SJCRH30 (cell line): ENCODE data around the gene TM4SF20. TPM values are rescaled to one million over a fixed set of nuclear protein-coding genes. Genes with fewer than 3 reads are reported as not detected.
"Not testable (repeated sequence)": the region's sequence is repeated elsewhere in the genome, so short reads cannot be mapped to it uniquely, and the experiment has no call there.

ENCODE experiments used
- DNase-seq, 2 experiments: peaks; one replicate each; pipeline ENCODE4 v3.0.0-alpha.2; 2015 to 2020
- H3K27ac ChIP-seq: fragments of 250-450 bp; sonication (Bioruptor Pico); 2 replicates; pipeline ENCODE4 v1.5.1; 2020; ENCODE audit warnings: mild to moderate bottlenecking, moderate library complexity
- H3K27me3 ChIP-seq: fragments of 250-450 bp; sonication (Bioruptor Pico); 2 replicates; pipeline ENCODE4 v1.5.1; 2020; ENCODE audit warnings: mild to moderate bottlenecking, moderate library complexity
- H3K36me3 ChIP-seq: fragments of 250-450 bp; sonication (Bioruptor Pico); 2 replicates; pipeline ENCODE4 v1.5.1; 2020; ENCODE audit warnings: mild to moderate bottlenecking, moderate library complexity
- H3K4me1 ChIP-seq: fragments of 250-450 bp; sonication (Bioruptor Pico); 2 replicates; pipeline ENCODE4 v1.5.1; 2020; ENCODE audit warnings: mild to moderate bottlenecking, moderate library complexity
- H3K4me3 ChIP-seq: fragments of 250-450 bp; sonication (Bioruptor Pico); 2 replicates; pipeline ENCODE4 v1.5.1; 2020; ENCODE audit warnings: mild to moderate bottlenecking, moderate library complexity
- H3K9me3 ChIP-seq: fragments of 250-450 bp; sonication (Bioruptor Pico); replicated peaks from 2 replicates; pipeline ENCODE4 v1.5.1; 2020; ENCODE audit warnings: mild to moderate bottlenecking, moderate library complexity
- total RNA-seq: library from RNA; depleted of rRNA; stranded (reverse); fragments of >200 nt; shearing (Covaris generic); gene quantifications from 2 replicates; pipeline ENCODE4 v1.2.3, GENCODE V29; 2014

The TM4SF20 gene
- total RNA-seq, 1 experiment from 2014 or later: not detected

DNA sequence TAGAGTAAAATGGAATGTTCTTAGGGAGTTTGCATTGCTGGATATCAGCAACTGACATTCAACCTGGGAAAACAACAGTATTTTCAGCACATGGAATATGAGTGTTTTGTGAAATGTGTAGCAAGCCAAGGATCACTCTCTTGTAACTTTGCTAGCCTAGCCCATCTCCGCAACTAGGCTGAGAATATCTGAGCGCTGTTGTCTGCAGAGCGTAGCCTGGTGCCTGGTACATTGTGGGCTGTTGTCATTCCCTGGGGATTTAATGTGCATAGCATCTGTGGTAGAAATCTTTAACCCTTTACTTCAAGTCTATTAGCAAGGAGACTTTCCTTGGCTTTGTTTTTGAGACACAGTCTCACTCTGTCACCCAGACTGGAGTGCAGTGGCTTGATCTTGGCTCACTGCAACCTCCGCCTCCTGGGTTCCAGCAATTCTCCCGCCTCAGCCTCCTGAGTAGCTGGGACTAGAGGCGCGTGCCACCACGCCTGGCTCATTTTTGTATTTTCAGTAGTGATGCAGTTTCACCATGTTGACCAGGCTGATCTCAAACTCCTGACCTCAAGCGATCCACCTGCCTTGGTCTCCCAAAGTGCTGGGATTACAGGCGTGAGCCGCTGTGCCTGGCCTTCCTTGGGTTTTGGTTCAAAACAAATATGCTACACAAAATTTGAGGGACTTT lies 14.4 kb downstream of the TM4SF20 start:
- not testable (repeated sequence) for H3K27ac ChIP-seq, H3K27me3 ChIP-seq, H3K4me3 ChIP-seq

DNA sequence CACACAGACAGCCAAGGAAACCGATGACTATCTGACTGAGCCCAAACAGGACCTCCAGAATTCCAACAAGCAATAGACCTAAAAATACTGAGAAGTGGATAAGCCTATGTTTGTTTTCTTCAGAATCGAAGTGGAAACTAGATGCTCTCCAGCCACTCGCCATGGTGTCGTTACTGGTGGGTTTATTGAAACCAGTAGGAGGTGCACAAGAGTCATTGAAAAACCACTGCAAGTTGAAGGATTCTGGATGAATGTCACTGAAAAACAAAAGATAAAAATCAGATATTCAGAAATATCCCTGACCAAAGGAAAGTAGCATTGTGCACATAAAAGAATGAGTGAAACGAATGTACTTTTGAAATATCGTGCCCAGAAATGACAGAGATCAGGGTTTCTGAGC lies 15.3 kb downstream of the TM4SF20 start:
- H3K36me3 ChIP-seq: peaks cover 12% of the 10 kb centered on the region; the same call in 1 of the 2 replicates
- no peak for DNase-seq
- no peaks in the 10 kb centered on the region for H3K4me1 ChIP-seq
- H3K27ac ChIP-seq: no peak overlapping the region
- H3K4me3 ChIP-seq: no peak overlapping the region
- H3K9me3 ChIP-seq: no peaks in the 10 kb centered on the region
- no peaks in the 10 kb centered on the region for H3K27me3 ChIP-seq

More for the DNA sequence above, 14.4 kb downstream of the TM4SF20 start:
- DNase-seq: peak; percentile 24 to 25
- not testable (repeated sequence) for H3K36me3 ChIP-seq, H3K4me1 ChIP-seq, H3K9me3 ChIP-seq

DNA sequence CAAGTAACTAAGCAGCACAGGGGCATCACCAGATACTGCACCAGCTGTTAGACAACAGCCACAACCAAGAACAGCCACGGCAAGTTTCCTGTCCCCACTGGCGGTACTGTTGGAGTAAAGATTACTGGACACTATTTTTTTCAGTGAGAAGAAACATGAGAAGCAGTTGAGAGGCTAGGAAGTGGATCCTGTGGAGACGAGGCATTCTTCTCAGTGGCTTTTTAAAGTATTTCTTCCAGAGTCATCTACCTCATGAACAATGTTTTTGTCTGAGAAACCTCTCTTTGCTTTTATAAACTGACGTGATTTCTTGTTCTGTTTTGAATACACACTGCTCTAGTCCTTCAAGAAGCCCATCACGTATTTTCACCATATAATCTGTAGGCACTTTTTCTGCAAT lies 18.8 kb downstream of the TM4SF20 start:
- DNase-seq: no peak

DNA sequence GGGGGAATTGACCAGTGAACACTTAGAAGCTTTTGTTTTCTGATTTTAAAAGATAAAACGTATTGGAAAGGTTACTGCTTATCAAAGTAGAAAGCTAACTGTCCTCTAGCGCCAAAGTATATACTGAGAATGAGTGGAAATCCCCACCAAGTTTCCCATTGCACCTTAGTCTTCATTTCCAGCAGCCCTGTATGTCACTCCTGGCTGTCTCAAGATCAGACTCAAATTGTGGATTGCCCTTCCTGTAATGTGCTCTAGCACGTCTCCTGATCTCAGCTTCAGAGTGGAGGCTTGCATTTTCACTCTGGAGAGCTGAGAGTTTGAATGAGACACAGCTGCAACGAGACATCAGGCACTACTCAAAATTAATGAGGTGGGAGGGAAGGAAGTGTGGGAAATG lies 27.5 kb downstream of the TM4SF20 start:
- DNase-seq: no peak
- Histone ChIP-seq H3K36me3 (peaks cover 20% of the 10 kb centered on the region), H3K27ac (no peak overlapping the region), H3K4me1 (no peaks in the 10 kb centered on the region), H3K9me3 (no peaks in the 10 kb centered on the region), H3K4me3 (no peak overlapping the region), H3K27me3 (no peaks in the 10 kb centered on the region)

More for the DNA sequence above, 18.8 kb downstream of the TM4SF20 start:
- Histone ChIP-seq H3K27ac (no peak overlapping the region), H3K4me1 (no peaks in the 10 kb centered on the region), H3K27me3 (no peaks in the 10 kb centered on the region), H3K36me3 (peaks cover 30% of the 10 kb centered on the region), H3K9me3 (no peaks in the 10 kb centered on the region), H3K4me3 (no peak overlapping the region)

DNA sequence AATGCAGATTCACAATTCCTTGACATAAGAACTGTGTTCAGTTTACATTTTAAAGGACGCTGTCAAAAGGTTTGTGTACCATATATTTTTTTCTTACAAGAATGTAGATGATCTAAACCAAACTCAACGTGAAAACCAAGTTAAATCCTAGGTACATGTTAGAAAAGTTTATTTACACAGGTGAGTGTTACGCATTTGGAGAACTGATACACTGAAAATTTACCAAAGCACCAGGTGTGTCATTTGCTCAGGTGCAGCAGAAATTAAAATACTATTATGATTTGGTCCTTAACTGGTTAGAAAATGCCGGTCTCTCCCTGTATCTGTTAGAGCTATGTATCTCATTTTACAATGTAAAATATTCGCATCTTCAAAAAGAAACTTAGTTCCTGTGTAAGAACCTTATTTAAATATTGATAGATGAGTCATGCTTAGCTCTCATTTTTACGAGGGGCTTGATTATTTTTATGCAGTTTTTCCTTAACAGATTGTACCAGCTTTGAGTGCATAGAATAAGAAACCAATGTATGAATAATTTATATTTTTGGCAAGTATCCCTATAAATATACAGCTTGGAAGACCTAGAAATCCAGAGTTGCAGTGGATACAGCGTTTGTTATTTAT lies 29.0 kb downstream of the TM4SF20 start:
- no peaks in the 10 kb centered on the region for H3K27me3 ChIP-seq
- no peaks in the 10 kb centered on the region for H3K9me3 ChIP-seq
- no peak for DNase-seq
- H3K4me3 ChIP-seq: no peak overlapping the region
- no peaks in the 10 kb centered on the region for H3K4me1 ChIP-seq
- peaks cover 22% of the 10 kb centered on the region for H3K36me3 ChIP-seq
- H3K27ac ChIP-seq: no peak overlapping the region

DNA sequence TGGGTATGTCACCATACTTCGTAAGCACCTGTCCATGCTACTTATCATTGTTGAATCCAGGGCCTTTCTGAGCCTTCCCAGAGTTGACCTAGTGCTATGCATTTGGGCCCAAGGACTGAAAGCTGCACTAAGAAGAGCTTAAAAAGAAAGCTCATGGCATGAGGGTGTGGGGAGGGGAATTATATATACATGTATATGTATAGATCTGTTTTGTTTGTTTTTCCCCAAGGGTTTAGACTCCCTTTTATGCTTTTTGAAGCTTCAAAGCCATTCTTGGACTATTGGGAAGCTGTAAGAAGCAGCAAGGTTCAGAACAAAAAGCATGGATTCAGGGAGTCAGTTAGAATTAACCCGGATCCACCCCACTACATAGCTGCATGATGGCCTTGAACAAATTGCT lies 30.8 kb downstream of the TM4SF20 start:
- no peak overlapping the region for H3K4me3 ChIP-seq
- DNase-seq: no peak
- peaks cover 23% of the 10 kb centered on the region for H3K36me3 ChIP-seq
- H3K4me1 ChIP-seq: no peaks in the 10 kb centered on the region
- no peak overlapping the region for H3K27ac ChIP-seq
- H3K9me3 ChIP-seq: no peaks in the 10 kb centered on the region
- no peaks in the 10 kb centered on the region for H3K27me3 ChIP-seq

DNA sequence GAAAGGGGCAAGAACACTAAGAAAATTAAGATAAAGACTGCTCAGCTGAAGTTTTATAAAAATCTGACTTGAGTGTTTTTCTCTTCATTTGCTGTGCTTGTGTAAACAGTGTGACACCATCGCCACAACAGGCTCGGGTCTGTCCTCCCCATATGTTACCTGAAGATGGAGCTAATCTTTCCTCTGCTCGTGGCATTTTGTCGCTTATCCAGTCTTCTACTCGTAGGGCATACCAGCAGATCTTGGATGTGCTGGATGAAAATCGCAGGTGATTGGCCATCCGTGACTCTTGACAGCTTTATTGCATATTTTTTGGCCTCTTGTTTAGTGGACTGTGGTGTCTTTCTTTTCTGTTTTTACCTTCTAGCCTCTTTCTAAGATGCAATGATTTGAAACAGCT lies 32.0 kb downstream of the TM4SF20 start:
- Histone ChIP-seq H3K4me3 (no peak overlapping the region), H3K27ac (no peak overlapping the region), H3K4me1 (no peaks in the 10 kb centered on the region), H3K9me3 (no peaks in the 10 kb centered on the region), H3K27me3 (no peaks in the 10 kb centered on the region), H3K36me3 (peaks cover 32% of the 10 kb centered on the region)
- DNase-seq: no peak

DNA sequence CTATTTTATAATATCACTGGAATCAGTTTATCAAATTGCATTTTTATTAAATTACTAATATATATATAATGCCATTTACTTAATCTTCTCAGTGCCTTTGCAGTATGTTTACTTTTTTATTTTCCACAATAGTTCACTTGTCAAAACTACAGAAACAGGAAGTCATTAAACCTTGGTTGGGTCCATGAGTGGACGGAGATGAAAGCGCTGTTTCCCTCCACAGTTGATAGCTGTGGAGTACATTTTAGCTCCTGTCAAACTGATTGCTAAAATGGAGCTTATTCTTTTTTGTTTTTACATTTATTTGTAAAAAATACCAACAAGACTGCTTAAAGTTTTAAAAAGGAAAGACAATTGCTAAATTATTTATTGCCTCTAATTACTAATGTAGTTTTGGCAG lies 34.9 kb downstream of the TM4SF20 start:
- Histone ChIP-seq H3K4me3 (no peak overlapping the region), H3K27me3 (no peaks in the 10 kb centered on the region), H3K36me3 (peaks cover 40% of the 10 kb centered on the region), H3K27ac (no peak overlapping the region), H3K4me1 (no peaks in the 10 kb centered on the region), H3K9me3 (no peaks in the 10 kb centered on the region)
- DNase-seq: no peak

DNA sequence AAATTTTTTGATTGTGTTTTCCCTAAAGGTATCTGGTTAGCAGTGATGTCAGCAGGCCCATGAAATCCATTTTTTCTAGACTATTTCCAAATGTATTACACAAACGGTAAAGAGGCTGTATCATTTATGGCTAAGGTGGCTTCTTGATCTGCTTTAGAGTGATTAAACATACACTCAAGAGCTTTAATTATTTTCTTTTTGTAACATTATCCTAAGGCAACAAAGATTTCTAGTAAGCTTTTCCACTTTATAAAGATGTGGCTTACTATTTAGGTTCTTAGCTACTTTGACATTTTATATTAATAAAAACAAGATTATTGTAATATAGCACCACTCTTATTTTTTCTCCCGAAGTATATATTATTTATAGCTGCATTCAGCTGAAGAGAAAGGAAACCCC lies 37.6 kb downstream of the TM4SF20 start:
- no peaks in the 10 kb centered on the region for H3K9me3 ChIP-seq
- no peak overlapping the region for H3K4me3 ChIP-seq
- H3K27me3 ChIP-seq: no peaks in the 10 kb centered on the region
- H3K36me3 ChIP-seq: peaks cover 30% of the 10 kb centered on the region
- no peak for DNase-seq
- H3K27ac ChIP-seq: no peak overlapping the region
- H3K4me1 ChIP-seq: no peaks in the 10 kb centered on the region

DNA sequence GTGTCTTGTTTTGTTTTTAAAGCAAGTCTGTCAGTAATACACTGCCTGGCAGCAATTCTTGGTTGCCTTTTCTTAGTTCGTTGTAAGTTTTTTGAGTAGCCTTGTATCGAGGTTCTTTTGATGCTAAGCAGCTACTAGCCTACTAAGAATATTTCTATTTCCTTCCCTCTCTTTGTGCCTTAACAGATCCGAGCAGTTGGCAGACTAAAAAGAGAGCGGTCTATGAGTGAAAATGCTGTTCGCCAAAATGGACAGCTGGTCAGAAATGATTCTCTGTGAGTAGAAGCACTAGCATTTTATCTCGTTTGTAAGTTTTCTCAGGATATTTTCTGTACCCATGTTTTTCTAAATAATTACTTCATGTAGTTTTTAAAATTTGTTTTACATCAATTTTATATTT lies 39.0 kb downstream of the TM4SF20 start:
- no peak overlapping the region for H3K27ac ChIP-seq
- H3K4me3 ChIP-seq: no peak overlapping the region
- H3K9me3 ChIP-seq: no peaks in the 10 kb centered on the region
- no peaks in the 10 kb centered on the region for H3K27me3 ChIP-seq
- no peak for DNase-seq
- H3K36me3 ChIP-seq: peaks cover 35% of the 10 kb centered on the region
- no peaks in the 10 kb centered on the region for H3K4me1 ChIP-seq

DNA sequence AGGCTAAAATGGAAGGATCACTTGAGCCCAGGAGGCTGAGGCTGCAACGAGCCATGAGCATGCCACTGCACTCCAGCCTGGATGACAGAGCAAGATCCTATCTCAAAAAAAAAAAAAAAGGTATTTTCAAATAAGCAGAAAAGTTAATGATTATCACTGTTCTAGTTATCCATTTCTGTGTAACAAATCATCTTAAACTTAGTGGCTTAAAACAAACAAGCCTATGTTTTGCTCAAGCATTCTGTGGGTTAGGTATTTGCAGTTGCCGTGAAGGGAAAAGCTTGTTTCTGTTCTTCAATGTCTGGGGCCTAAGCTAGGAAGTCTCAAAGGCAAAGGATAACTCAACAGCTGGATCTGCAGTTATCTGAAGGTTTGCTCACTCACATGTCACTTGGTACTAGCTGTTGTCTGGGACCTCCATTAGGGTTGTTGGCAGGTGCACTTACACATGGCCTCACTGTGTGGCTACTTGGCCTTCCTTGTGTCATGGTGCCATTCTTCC lies 40.0 kb downstream of the TM4SF20 start:
- H3K9me3 ChIP-seq: no peaks in the 10 kb centered on the region
- no peaks in the 10 kb centered on the region for H3K4me1 ChIP-seq
- H3K27me3 ChIP-seq: no peaks in the 10 kb centered on the region
- peaks cover 33% of the 10 kb centered on the region for H3K36me3 ChIP-seq
- H3K4me3 ChIP-seq: no peak overlapping the region
- no peak overlapping the region for H3K27ac ChIP-seq
- no peak for DNase-seq

DNA sequence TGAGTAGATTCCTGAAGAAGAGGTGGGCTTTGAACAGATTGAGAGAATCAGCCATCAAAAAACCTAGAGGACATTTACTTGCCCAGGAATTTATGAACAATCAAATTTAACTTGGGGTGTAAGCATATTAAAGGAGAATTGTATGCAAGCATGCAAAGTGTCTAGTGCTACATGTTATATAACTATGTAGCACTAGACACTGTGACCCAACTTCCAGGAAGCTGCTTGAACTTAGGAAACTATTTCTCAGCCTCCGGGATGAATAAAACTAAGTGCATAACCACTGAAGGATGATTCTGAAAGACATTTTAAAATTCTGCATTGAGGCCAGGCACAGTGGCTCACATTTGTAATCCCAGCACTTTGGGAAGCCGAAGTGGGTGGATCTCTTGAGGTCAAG lies 41.7 kb downstream of the TM4SF20 start:
- Histone ChIP-seq H3K36me3 (peaks cover 41% of the 10 kb centered on the region), H3K4me3 (no peak overlapping the region), H3K9me3 (no peaks in the 10 kb centered on the region), H3K27ac (no peak overlapping the region), H3K27me3 (no peaks in the 10 kb centered on the region), H3K4me1 (no peaks in the 10 kb centered on the region)
- no peak for DNase-seq

DNA sequence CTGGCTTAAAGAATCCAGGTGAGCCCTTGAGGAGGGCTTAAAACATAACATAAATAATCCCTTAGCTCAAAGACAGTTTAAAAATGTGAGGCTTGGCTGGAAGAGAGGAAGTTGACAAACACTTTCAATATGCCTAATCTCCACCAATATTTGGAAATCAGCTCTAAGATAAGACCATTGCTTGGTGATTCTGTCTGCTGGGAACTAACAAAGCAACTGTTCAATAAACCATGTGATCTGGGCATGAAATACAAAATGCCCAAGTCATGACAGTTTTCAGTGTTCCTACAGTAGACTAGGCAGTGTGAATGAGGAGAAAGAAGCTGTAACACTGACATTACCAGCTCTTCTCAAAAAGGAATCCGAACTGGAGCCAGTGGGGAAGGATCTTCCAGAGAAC lies 43.4 kb downstream of the TM4SF20 start:
- Histone ChIP-seq H3K9me3 (no peaks in the 10 kb centered on the region), H3K4me1 (no peaks in the 10 kb centered on the region), H3K36me3 (peaks cover 47% of the 10 kb centered on the region)

DNA sequence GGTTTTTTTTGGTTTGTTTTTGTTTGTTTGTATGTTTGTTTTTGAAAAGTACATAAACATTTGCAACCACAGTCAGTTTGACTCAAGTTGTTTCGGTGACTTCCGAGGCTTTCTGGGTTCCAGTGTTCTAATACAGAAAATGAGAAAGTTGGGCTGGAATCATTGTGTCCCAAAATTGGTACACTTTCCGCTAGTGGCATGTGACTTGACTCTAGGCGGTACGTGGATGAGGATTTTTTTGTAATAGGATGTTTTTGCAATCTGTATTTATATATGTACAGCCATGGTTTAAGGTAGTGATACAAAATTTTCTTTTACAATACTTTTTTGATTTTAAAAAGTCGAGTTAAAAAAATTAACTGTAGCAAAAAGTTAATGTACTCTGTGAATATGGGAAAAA lies 52.3 kb downstream of the TM4SF20 start:
- Histone ChIP-seq H3K27me3 (no peaks in the 10 kb centered on the region), H3K4me1 (no peaks in the 10 kb centered on the region), H3K4me3 (peak overlapping the region; percentile 95; the same call in 1 of the 2 replicates), H3K36me3 (peaks cover 7% of the 10 kb centered on the region), H3K27ac (no peak overlapping the region), H3K9me3 (no peaks in the 10 kb centered on the region; the same call in 1 of the 2 replicates)
- no peak for DNase-seq

More for the DNA sequence above, 43.4 kb downstream of the TM4SF20 start:
- H3K27ac ChIP-seq: no peak overlapping the region
- DNase-seq: no peak
- H3K4me3 ChIP-seq: no peak overlapping the region
- no peaks in the 10 kb centered on the region for H3K27me3 ChIP-seq

DNA sequence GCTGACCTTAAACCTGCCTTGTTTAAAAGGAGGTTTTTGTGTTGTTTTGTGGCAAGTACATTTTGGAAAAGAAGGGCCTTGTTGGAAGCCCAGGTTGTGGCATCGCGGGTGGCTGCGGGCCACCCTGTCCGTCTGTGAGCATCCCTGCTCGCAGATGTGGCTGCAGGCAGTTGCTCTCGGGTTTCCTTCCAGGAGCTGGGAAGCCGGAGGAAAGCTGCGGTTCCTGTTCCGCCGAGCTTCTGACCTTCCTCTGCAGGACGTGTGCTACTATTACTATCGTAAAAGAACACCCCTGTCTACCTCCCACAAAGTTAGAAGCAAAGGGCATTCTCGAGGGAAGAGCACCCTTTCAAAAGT lies 53.3 kb downstream of the TM4SF20 start:
- H3K9me3 ChIP-seq: no peaks in the 10 kb centered on the region; the same call in 1 of the 2 replicates
- peaks cover 1% of the 10 kb centered on the region; the same call in 1 of the 2 replicates for H3K36me3 ChIP-seq
- H3K4me1 ChIP-seq: no peaks in the 10 kb centered on the region
- H3K27ac ChIP-seq: peak overlapping the region; percentile 79
- peak overlapping the region; percentile 95 for H3K4me3 ChIP-seq
- DNase-seq: peak; percentile 63 to 73
- H3K27me3 ChIP-seq: no peaks in the 10 kb centered on the region
